ENCODE results near the gene LAMC2. TPM values are rescaled to one million over a fixed set of nuclear protein-coding genes. Genes with fewer than 3 reads are reported as not detected.

LAMC2 gene
- total and polyA plus RNA-seq, 10 of the 15 experiments (the other 5 are each of a cell fraction or from before 2014, with no cell fraction given) = 0.27 to 1.5 (median 0.92) TPM

DNA sequence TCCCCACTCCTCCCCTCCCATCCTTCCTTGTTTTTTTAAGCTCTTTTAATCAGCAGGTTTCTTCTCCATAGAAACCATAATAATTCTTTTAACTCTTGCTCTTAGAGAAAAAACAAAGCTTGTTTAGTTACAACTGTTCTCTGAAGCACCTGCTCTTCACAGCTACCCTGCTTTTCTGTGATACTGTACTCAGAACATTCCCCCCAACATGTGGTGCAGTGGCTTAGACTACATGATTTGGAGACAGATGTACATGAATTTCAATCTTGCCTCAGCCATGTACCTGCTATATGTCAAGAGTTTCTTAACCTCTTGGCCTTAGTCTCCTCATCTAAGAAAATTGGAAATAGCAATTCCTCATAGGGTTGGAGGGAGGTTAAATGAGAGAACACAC, 33.5 kb downstream of the LAMC2 start:
- CTCF ChIA-PET = interaction anchor here (1.4 to 3.2 kb wide), 3 partner anchors 8 to 257 kb away, joined by 3 to 13 read pairs (median 3); no protein-coding TSS in a partner anchor
- POLR2A ChIA-PET = interaction anchor here (1.4 kb wide), 1 partner anchor 24 kb away, joined by 3 read pairs; no protein-coding TSS in a partner anchor
- SMC1A ChIA-PET (ENCODE audit: uncharacterized antibody, unreplicated experiment) = interaction anchor here (0.6 to 1.7 kb wide), 9 partner anchors 8 to 253 kb away, joined by 3 to 7 read pairs (median 3); no protein-coding TSS in a partner anchor
- RAD21 ChIA-PET (ENCODE audit: unreplicated experiment) = interaction anchor here (1.0 to 1.9 kb wide), 5 partner anchors 10 to 257 kb away, joined by 3 to 7 read pairs (median 4); no protein-coding TSS in a partner anchor
- Histone ChIP-seq H3K9me3 (replicated peaks; ENCODE audit: control insufficient read depth, insufficient read depth, low read length) (no peaks in the 10 kb centered on the region), H3K4me3 (no peak overlapping the region), H3K36me3 (ENCODE audit: control insufficient read depth in 2 of 2, insufficient read depth in 2 of 2, low read length in 1 of 2) (no peaks in the 10 kb centered on the region), H4K20me1 (ENCODE audit: control insufficient read depth, insufficient read depth) (no peaks in the 10 kb centered on the region), H3K79me2 (ENCODE audit: control insufficient read depth, insufficient read depth, low read length) (no peaks in the 10 kb centered on the region), H3K9ac (ENCODE audit: control insufficient read depth, insufficient read depth, low read length) (no peak overlapping the region), H3K4me1 (ENCODE audit: control insufficient read depth, insufficient read depth, low read length) (peaks cover 3% of the 10 kb centered on the region; the same call in 1 of the 2 replicates), H2AFZ (ENCODE audit: control insufficient read depth, low read depth, low read length) (no peak overlapping the region), H3K27me3 (replicated peaks in 1 of 2; ENCODE audit: control insufficient read depth in 2 of 2, insufficient read depth in 2 of 2, low read length in 1 of 2) (no peaks in the 10 kb centered on the region), H3K27ac (ENCODE audit: control insufficient read depth, insufficient read depth) (no peak overlapping the region), H3K4me2 (ENCODE audit: control insufficient read depth, insufficient read depth) (no peak overlapping the region)
- intact Hi-C loops (cut with micrococcal nuclease; ENCODE audit: unreplicated experiment) = loop anchor here (10.0 kb wide), 1 partner anchor 55 kb away; no protein-coding TSS in a partner anchor
- ATAC-seq (peak; percentile 18; the same call in 1 of the 3 replicates), FAIRE-seq (no peak), DNase-seq (ENCODE audit: low read depth, low spot score) (no peak)
- no peak for TF ChIP-seq ESRRA (IDR thresholded peaks at IDR 0.05; ENCODE audit: low read length)
- TF ChIP-seq, protein P1, sequence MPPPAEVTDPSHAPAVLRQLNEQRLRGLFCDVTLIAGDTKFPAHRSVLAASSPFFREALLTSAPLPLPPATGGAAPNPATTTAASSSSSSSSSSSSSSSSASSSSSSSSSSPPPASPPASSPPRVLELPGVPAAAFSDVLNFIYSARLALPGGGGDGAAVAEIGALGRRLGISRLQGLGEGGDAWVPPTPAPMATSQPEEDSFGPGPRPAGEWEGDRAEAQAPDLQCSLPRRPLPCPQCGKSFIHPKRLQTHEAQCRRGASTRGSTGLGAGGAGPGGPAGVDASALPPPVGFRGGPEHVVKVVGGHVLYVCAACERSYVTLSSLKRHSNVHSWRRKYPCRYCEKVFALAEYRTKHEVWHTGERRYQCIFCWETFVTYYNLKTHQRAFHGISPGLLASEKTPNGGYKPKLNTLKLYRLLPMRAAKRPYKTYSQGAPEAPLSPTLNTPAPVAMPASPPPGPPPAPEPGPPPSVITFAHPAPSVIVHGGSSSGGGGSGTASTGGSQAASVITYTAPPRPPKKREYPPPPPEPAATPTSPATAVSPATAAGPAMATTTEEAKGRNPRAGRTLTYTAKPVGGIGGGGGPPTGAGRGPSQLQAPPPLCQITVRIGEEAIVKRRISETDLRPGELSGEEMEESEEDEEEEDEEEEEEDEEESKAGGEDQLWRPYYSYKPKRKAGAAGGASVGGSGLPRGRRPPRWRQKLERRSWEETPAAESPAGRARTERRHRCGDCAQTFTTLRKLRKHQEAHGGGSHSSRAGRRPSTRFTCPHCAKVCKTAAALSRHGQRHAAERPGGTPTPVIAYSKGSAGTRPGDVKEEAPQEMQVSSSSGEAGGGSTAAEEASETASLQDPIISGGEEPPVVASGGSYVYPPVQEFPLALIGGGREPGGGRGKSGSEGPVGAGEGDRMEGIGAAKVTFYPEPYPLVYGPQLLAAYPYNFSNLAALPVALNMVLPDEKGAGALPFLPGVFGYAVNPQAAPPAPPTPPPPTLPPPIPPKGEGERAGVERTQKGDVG (CRISPR knock-in tag; IDR thresholded peaks at IDR 0.05) = no peak
- TF ChIP-seq, protein P2, sequence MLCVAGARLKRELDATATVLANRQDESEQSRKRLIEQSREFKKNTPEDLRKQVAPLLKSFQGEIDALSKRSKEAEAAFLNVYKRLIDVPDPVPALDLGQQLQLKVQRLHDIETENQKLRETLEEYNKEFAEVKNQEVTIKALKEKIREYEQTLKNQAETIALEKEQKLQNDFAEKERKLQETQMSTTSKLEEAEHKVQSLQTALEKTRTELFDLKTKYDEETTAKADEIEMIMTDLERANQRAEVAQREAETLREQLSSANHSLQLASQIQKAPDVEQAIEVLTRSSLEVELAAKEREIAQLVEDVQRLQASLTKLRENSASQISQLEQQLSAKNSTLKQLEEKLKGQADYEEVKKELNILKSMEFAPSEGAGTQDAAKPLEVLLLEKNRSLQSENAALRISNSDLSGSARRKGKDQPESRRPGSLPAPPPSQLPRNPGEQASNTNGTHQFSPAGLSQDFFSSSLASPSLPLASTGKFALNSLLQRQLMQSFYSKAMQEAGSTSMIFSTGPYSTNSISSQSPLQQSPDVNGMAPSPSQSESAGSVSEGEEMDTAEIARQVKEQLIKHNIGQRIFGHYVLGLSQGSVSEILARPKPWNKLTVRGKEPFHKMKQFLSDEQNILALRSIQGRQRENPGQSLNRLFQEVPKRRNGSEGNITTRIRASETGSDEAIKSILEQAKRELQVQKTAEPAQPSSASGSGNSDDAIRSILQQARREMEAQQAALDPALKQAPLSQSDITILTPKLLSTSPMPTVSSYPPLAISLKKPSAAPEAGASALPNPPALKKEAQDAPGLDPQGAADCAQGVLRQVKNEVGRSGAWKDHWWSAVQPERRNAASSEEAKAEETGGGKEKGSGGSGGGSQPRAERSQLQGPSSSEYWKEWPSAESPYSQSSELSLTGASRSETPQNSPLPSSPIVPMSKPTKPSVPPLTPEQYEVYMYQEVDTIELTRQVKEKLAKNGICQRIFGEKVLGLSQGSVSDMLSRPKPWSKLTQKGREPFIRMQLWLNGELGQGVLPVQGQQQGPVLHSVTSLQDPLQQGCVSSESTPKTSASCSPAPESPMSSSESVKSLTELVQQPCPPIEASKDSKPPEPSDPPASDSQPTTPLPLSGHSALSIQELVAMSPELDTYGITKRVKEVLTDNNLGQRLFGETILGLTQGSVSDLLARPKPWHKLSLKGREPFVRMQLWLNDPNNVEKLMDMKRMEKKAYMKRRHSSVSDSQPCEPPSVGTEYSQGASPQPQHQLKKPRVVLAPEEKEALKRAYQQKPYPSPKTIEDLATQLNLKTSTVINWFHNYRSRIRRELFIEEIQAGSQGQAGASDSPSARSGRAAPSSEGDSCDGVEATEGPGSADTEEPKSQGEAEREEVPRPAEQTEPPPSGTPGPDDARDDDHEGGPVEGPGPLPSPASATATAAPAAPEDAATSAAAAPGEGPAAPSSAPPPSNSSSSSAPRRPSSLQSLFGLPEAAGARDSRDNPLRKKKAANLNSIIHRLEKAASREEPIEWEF (IDR thresholded peaks at IDR 0.05; ENCODE audit: insufficient replicate concordance, low read depth, low read length) = no peak
- in situ Hi-C loops (cut with MboI) = no loop called here
- no TSS peak for BruUV-seq (replicated peaks)
